NT2/D1 (cell line): ENCODE measurements around the gene NCAPG2.

Experiments
- SUZ12 ChIP-seq: IDR thresholded peaks from 2 replicates; pipeline ENCODE4 v1.6.1; 2011; ENCODE audit not compliant: insufficient read length, insufficient read depth; ENCODE audit errors: extremely low read depth
- YY1 ChIP-seq: IDR thresholded peaks from 2 replicates; pipeline ENCODE4 v1.6.1; 2011; ENCODE audit not compliant: insufficient read length, insufficient read depth
- ZNF274 ChIP-seq: IDR thresholded peaks from 2 replicates; pipeline ENCODE4 v1.6.1; 2011; ENCODE audit warnings: mild to moderate bottlenecking, low read depth, low read length

GRCh38 chr7:158722574-158723237, 18.1 kb upstream of the NCAPG2 start:
- no peak for TF ChIP-seq SUZ12
- TF ChIP-seq YY1, result no peak
- no peak for TF ChIP-seq ZNF274
